Gastroesophageal sphincter (tissue), 4 donors: ENCODE data around the gene ITIH3. TPM values are rescaled to one million over a fixed set of nuclear protein-coding genes. Genes with fewer than 3 reads are reported as not detected.

ENCODE experiments used
- ATAC-seq: fragments of 150-250 bp; one replicate; pipeline ENCODE4 v1.9.1; 2016; ENCODE audit warnings: mild to moderate bottlenecking, moderate library complexity
- H3K27ac ChIP-seq, 4 donors: fragments of 200-600 bp; sonication (generic) in 3 of 4; 1 replicate in 3 of 4; 2 replicates in 1 of 4; pipeline ENCODE4 v1.5.1; 2016 to 2019
- H3K27me3 ChIP-seq: fragments of 200-600 bp; sonication (generic); one replicate; pipeline ENCODE4 v1.5.1; 2019
- H3K36me3 ChIP-seq, 2 donors: fragments of 200-600 bp; sonication (generic); one replicate each; pipeline ENCODE4 v1.5.1; 2019; ENCODE audit warnings: control low read depth in 1 of 2
- H3K4me1 ChIP-seq, 3 donors: fragments of 200-600 bp; sonication (generic); 1 replicate in 2 of 3; 2 replicates in 1 of 3; pipeline ENCODE4 v1.5.1; 2016 to 2019; ENCODE audit warnings: control low read depth in 2 of 3
- H3K4me3 ChIP-seq, 2 donors: fragments of 200-600 bp; sonication (generic); one replicate each; pipeline ENCODE4 v1.5.1; 2019; ENCODE audit warnings: mild to moderate bottlenecking in 1 of 2, moderate library complexity in 1 of 2
- H3K9me3 ChIP-seq, 3 donors: fragments of 200-600 bp; sonication (generic); one replicate each; pipeline ENCODE4 v1.5.1; 2017 to 2019; ENCODE audit warnings: control low read depth in 2 of 3
- CTCF ChIP-seq, 4 experiments: fragments of 200-600 bp in 2 of 4; fragments of 450-650 bp in 2 of 4; sonication (generic) in 1 of 4; IDR thresholded peaks; one replicate each; pipeline ENCODE4 v1.5.1; 2017 to 2019; ENCODE audit warnings: antibody characterized with exemption in 4 of 4, mild to moderate bottlenecking in 2 of 4, moderate library complexity in 2 of 4
- EP300 ChIP-seq: sonication (generic); formaldehyde crosslinking; IDR thresholded peaks from one replicate; pipeline ENCODE4 v1.6.1; 2017; ENCODE audit warnings: antibody characterized with exemption, mild to moderate bottlenecking
- POLR2A ChIP-seq, 2 donors: fragments of 450-650 bp; IDR thresholded peaks; one replicate each; pipeline ENCODE4 v1.6.1; 2017; ENCODE audit warnings: antibody characterized with exemption in 2 of 2, mild to moderate bottlenecking in 2 of 2, moderate library complexity in 1 of 2
- POLR2AphosphoS5 ChIP-seq: sonication (generic); formaldehyde crosslinking; IDR thresholded peaks from one replicate; pipeline ENCODE4 v1.6.1; 2017; ENCODE audit warnings: antibody characterized with exemption
- WGBS, 2 donors: methylation state at CpG; one replicate each; pipeline ENCODE4 v1.1.5; 2018; ENCODE audit warnings: low coverage in 1 of 2; 5-methylcytosine and 5-hydroxymethylcytosine counted together
- total RNA-seq, 4 donors: library from RNA; depleted of rRNA; stranded (reverse); fragments of >200 nt; gene quantifications; one replicate each; pipeline ENCODE4 v1.1.0, GENCODE V29; 2016

Gene ITIH3
- total RNA-seq, 4 donors from 2014 or later: 0.27 to 9.7 (median 0.89) TPM; not detected in 1

DNA sequence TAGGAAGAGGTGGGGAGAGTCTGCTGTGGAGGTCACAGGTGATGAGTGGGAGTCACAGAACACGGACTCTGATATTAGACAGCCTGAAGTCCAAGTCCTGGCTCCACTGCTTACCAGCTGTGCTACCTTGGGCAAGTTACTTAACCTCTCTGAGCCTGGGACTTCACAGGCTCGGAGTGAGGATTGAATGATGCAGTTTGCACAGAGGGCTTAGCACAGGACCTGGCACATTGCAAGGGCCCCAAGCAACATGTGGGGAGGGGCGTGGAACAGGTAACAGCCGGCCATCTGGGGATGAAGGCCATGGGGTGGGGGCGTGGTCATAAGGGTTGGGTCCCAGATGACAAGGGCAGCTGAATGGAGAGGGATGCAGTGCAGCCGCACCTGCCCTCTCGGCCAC lies 4.3 kb upstream of the ITIH3 start:
- no peaks in the 10 kb centered on the region for H3K9me3 ChIP-seq
- no peaks in the 10 kb centered on the region for H3K4me1 ChIP-seq
- TF ChIP-seq POLR2A (IDR thresholded peaks at IDR 0.05) (no peak), CTCF (IDR thresholded peaks at IDR 0.05) (no peak), EP300 (no peak), POLR2AphosphoS5 (no peak)
- no peaks in the 10 kb centered on the region for H3K36me3 ChIP-seq
- ATAC-seq: no peak
- WGBS, 2 donors: 78 to 93% methylated on average over 2 to 5 of the region's 7 CpGs
- no peaks in the 10 kb centered on the region for H3K27me3 ChIP-seq
- no peak overlapping the region for H3K4me3 ChIP-seq
- no peak overlapping the region for H3K27ac ChIP-seq

- no peak for TF ChIP-seq POLR2A (IDR thresholded peaks at IDR 0.05)
- H3K27ac ChIP-seq: no peak overlapping the region
- H3K4me1 ChIP-seq: no peaks in the 10 kb centered on the region
- H3K4me3 ChIP-seq: no peak overlapping the region
- H3K36me3 ChIP-seq: no peaks in the 10 kb centered on the region
- no peaks in the 10 kb centered on the region for H3K9me3 ChIP-seq
- WGBS, 2 donors: 55 to 100% methylated on average over 1 to 2 of the region's 13 CpGs
- no peaks in the 10 kb centered on the region for H3K27me3 ChIP-seq
- no peak for ATAC-seq
Measured at GRCh38 chr3:52790741-52791140, 3.9 kb upstream of the ITIH3 start.

- TF ChIP-seq POLR2AphosphoS5 (no peak), CTCF (IDR thresholded peaks at IDR 0.05) (no peak), POLR2A (IDR thresholded peaks at IDR 0.05) (no peak), EP300 (no peak)
- H3K27me3 ChIP-seq: no peaks in the 10 kb centered on the region
- no peak overlapping the region for H3K27ac ChIP-seq
- ATAC-seq: no peak
- H3K4me3 ChIP-seq: no peak overlapping the region
- H3K9me3 ChIP-seq: no peaks in the 10 kb centered on the region
- H3K4me1 ChIP-seq: no peaks in the 10 kb centered on the region
- 88 to 93% methylated on average over 3 to 6 of the region's 12 CpGs for WGBS, 2 donors
- H3K36me3 ChIP-seq: no peaks in the 10 kb centered on the region
Measured at GRCh38 chr3:52791366-52791765, 3.2 kb upstream of the ITIH3 start.

GRCh38 chr3:52791928-52792327 lies 2.7 kb upstream of the ITIH3 start:
- H3K27me3 ChIP-seq: no peaks in the 10 kb centered on the region
- H3K4me1 ChIP-seq: no peaks in the 10 kb centered on the region
- no peak for TF ChIP-seq CTCF (IDR thresholded peaks at IDR 0.05)
- TF ChIP-seq EP300: no peak
- TF ChIP-seq POLR2A (IDR thresholded peaks at IDR 0.05): no peak
- no peak for TF ChIP-seq POLR2AphosphoS5
- H3K36me3 ChIP-seq: no peaks in the 10 kb centered on the region
- H3K9me3 ChIP-seq: no peaks in the 10 kb centered on the region
- WGBS, 2 donors: 67% methylated on average over 1 of the region's 4 CpGs; no CpG with 5 or more reads in 1 of the 2 donors
- H3K4me3 ChIP-seq: no peak overlapping the region
- H3K27ac ChIP-seq: no peak overlapping the region
- ATAC-seq: no peak

DNA sequence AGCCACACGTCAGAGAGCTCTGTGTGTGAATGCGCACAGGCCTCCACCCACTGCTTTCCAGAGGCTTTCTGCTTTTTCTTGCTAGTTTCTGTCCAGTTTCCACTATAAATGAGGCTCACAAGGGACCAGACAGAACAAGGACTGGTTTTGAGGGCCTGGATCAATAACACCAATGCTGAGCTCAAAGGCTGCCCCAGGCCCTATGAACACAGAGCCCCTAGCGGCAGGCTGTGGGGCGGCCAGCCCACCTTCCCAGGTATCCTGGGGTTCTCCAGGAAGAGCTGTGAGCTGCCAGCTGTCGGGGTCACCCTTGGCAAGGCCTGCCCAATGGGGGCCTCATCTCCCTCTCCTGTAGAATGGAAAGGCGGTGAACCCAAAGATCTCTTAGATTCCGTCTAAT lies 2.2 kb upstream of the ITIH3 start:
- no peak for TF ChIP-seq POLR2A (IDR thresholded peaks at IDR 0.05)
- TF ChIP-seq CTCF (IDR thresholded peaks at IDR 0.05): no peak
- H3K4me3 ChIP-seq: no peak overlapping the region
- no peaks in the 10 kb centered on the region for H3K9me3 ChIP-seq
- H3K4me1 ChIP-seq: no peaks in the 10 kb centered on the region
- no peak for ATAC-seq
- no peak overlapping the region for H3K27ac ChIP-seq
- no peaks in the 10 kb centered on the region for H3K36me3 ChIP-seq
- 82% methylated on average over 2 of the region's 7 CpGs; no CpG with 5 or more reads in 1 of the 2 donors for WGBS, 2 donors
- no peaks in the 10 kb centered on the region for H3K27me3 ChIP-seq
